Measurements from ENCODE around the gene FBXW7.

Gene FBXW7

GRCh38 chr4:152294331-152294730 is 241.6 kb downstream of the FBXW7 start:
- H3K4me3 ChIP-seq (ENCODE audit: low read length), result no peak overlapping the region
- no peaks in the 10 kb centered on the region for H3K36me3 ChIP-seq (ENCODE audit: control insufficient read depth, insufficient read depth, low read length)
- H3K27ac ChIP-seq (ENCODE audit: low read depth, low read length), result no peak overlapping the region
- H3K27me3 ChIP-seq (ENCODE audit: control insufficient read depth, insufficient read depth, low read length), result no peaks in the 10 kb centered on the region
- H3K9ac ChIP-seq (ENCODE audit: low read length), result no peak overlapping the region
- H3K4me1 ChIP-seq (ENCODE audit: control insufficient read depth, insufficient read depth, low read length), result no peaks in the 10 kb centered on the region

GRCh38 chr4:152293527-152293926 is 242.4 kb downstream of the FBXW7 start:
- no peak overlapping the region for H3K9ac ChIP-seq (ENCODE audit: low read length)
- no peak overlapping the region for H3K4me3 ChIP-seq (ENCODE audit: low read length)
- no peaks in the 10 kb centered on the region for H3K27me3 ChIP-seq (ENCODE audit: control insufficient read depth, insufficient read depth, low read length)
- H3K27ac ChIP-seq (ENCODE audit: low read depth, low read length), result no peak overlapping the region
- no peaks in the 10 kb centered on the region for H3K36me3 ChIP-seq (ENCODE audit: control insufficient read depth, insufficient read depth, low read length)
- H3K4me1 ChIP-seq (ENCODE audit: control insufficient read depth, insufficient read depth, low read length), result no peaks in the 10 kb centered on the region

GRCh38 chr4:152290366-152290921 is 245.4 kb downstream of the FBXW7 start:
- Histone ChIP-seq H3K4me3 (ENCODE audit: low read length) (no peak overlapping the region), H3K27me3 (ENCODE audit: control insufficient read depth, insufficient read depth, low read length) (no peaks in the 10 kb centered on the region), H3K4me1 (ENCODE audit: control insufficient read depth, insufficient read depth, low read length) (no peaks in the 10 kb centered on the region), H3K9ac (ENCODE audit: low read length) (no peak overlapping the region), H3K36me3 (ENCODE audit: control insufficient read depth, insufficient read depth, low read length) (no peaks in the 10 kb centered on the region), H3K27ac (ENCODE audit: low read depth, low read length) (no peak overlapping the region)

- Histone ChIP-seq H3K4me1 (ENCODE audit: control insufficient read depth, insufficient read depth, low read length) (no peaks in the 10 kb centered on the region), H3K27me3 (ENCODE audit: control insufficient read depth, insufficient read depth, low read length) (no peaks in the 10 kb centered on the region), H3K4me3 (ENCODE audit: low read length) (no peak overlapping the region), H3K36me3 (ENCODE audit: control insufficient read depth, insufficient read depth, low read length) (no peaks in the 10 kb centered on the region), H3K9ac (ENCODE audit: low read length) (no peak overlapping the region), H3K27ac (ENCODE audit: low read depth, low read length) (no peak overlapping the region)
Observed at GRCh38 chr4:152289941-152290340, 246.0 kb downstream of the FBXW7 start.

- Histone ChIP-seq H3K9ac (ENCODE audit: low read length) (no peak overlapping the region), H3K27ac (ENCODE audit: low read depth, low read length) (no peak overlapping the region), H3K4me1 (ENCODE audit: control insufficient read depth, insufficient read depth, low read length) (no peaks in the 10 kb centered on the region), H3K27me3 (ENCODE audit: control insufficient read depth, insufficient read depth, low read length) (no peaks in the 10 kb centered on the region), H3K4me3 (ENCODE audit: low read length) (no peak overlapping the region), H3K36me3 (ENCODE audit: control insufficient read depth, insufficient read depth, low read length) (no peaks in the 10 kb centered on the region)
Observed at GRCh38 chr4:152289541-152289940, 246.4 kb downstream of the FBXW7 start.

GRCh38 chr4:152283801-152284470 is 252.0 kb downstream of the FBXW7 start:
- Histone ChIP-seq H3K27me3 (ENCODE audit: control insufficient read depth, insufficient read depth, low read length) (no peaks in the 10 kb centered on the region), H3K27ac (ENCODE audit: low read depth, low read length) (no peak overlapping the region), H3K4me3 (ENCODE audit: low read length) (no peak overlapping the region), H3K4me1 (ENCODE audit: control insufficient read depth, insufficient read depth, low read length) (no peaks in the 10 kb centered on the region), H3K9ac (ENCODE audit: low read length) (no peak overlapping the region), H3K36me3 (ENCODE audit: control insufficient read depth, insufficient read depth, low read length) (no peaks in the 10 kb centered on the region)

- Histone ChIP-seq H3K36me3 (ENCODE audit: control insufficient read depth, insufficient read depth, low read length) (no peaks in the 10 kb centered on the region), H3K4me3 (ENCODE audit: low read length) (no peak overlapping the region), H3K4me1 (ENCODE audit: control insufficient read depth, insufficient read depth, low read length) (no peaks in the 10 kb centered on the region), H3K27ac (ENCODE audit: low read depth, low read length) (no peak overlapping the region), H3K27me3 (ENCODE audit: control insufficient read depth, insufficient read depth, low read length) (no peaks in the 10 kb centered on the region), H3K9ac (ENCODE audit: low read length) (no peak overlapping the region)
Observed at GRCh38 chr4:152281822-152282221, 254.1 kb downstream of the FBXW7 start.

- no peak overlapping the region for H3K27ac ChIP-seq (ENCODE audit: low read depth, low read length)
- no peak overlapping the region for H3K4me3 ChIP-seq (ENCODE audit: low read length)
- H3K4me1 ChIP-seq (ENCODE audit: control insufficient read depth, insufficient read depth, low read length), result no peaks in the 10 kb centered on the region
- H3K36me3 ChIP-seq (ENCODE audit: control insufficient read depth, insufficient read depth, low read length), result no peaks in the 10 kb centered on the region
- H3K27me3 ChIP-seq (ENCODE audit: control insufficient read depth, insufficient read depth, low read length), result no peaks in the 10 kb centered on the region
- no peak overlapping the region for H3K9ac ChIP-seq (ENCODE audit: low read length)
Observed at GRCh38 chr4:152281211-152281610, 254.7 kb downstream of the FBXW7 start.

- Histone ChIP-seq H3K4me3 (ENCODE audit: low read length) (no peak overlapping the region), H3K9ac (ENCODE audit: low read length) (no peak overlapping the region), H3K27ac (ENCODE audit: low read depth, low read length) (no peak overlapping the region), H3K27me3 (ENCODE audit: control insufficient read depth, insufficient read depth, low read length) (no peaks in the 10 kb centered on the region), H3K4me1 (ENCODE audit: control insufficient read depth, insufficient read depth, low read length) (no peaks in the 10 kb centered on the region), H3K36me3 (ENCODE audit: control insufficient read depth, insufficient read depth, low read length) (no peaks in the 10 kb centered on the region)
Observed at GRCh38 chr4:152279234-152279566, 256.7 kb downstream of the FBXW7 start.

GRCh38 chr4:152278505-152279233 is 257.2 kb downstream of the FBXW7 start:
- Histone ChIP-seq H3K4me1 (ENCODE audit: control insufficient read depth, insufficient read depth, low read length) (no peaks in the 10 kb centered on the region), H3K4me3 (ENCODE audit: low read length) (no peak overlapping the region), H3K27me3 (ENCODE audit: control insufficient read depth, insufficient read depth, low read length) (no peaks in the 10 kb centered on the region), H3K36me3 (ENCODE audit: control insufficient read depth, insufficient read depth, low read length) (no peaks in the 10 kb centered on the region), H3K9ac (ENCODE audit: low read length) (no peak overlapping the region), H3K27ac (ENCODE audit: low read depth, low read length) (no peak overlapping the region)

GRCh38 chr4:152278172-152278504 is 257.8 kb downstream of the FBXW7 start:
- Histone ChIP-seq H3K4me3 (ENCODE audit: low read length) (no peak overlapping the region), H3K4me1 (ENCODE audit: control insufficient read depth, insufficient read depth, low read length) (no peaks in the 10 kb centered on the region), H3K27ac (ENCODE audit: low read depth, low read length) (no peak overlapping the region), H3K36me3 (ENCODE audit: control insufficient read depth, insufficient read depth, low read length) (no peaks in the 10 kb centered on the region), H3K27me3 (ENCODE audit: control insufficient read depth, insufficient read depth, low read length) (no peaks in the 10 kb centered on the region), H3K9ac (ENCODE audit: low read length) (no peak overlapping the region)

- Histone ChIP-seq H3K4me1 (ENCODE audit: control insufficient read depth, insufficient read depth, low read length) (no peaks in the 10 kb centered on the region), H3K27me3 (ENCODE audit: control insufficient read depth, insufficient read depth, low read length) (no peaks in the 10 kb centered on the region), H3K27ac (ENCODE audit: low read depth, low read length) (no peak overlapping the region), H3K9ac (ENCODE audit: low read length) (no peak overlapping the region), H3K4me3 (ENCODE audit: low read length) (no peak overlapping the region), H3K36me3 (ENCODE audit: control insufficient read depth, insufficient read depth, low read length) (no peaks in the 10 kb centered on the region)
Observed at GRCh38 chr4:152277333-152277732, 258.6 kb downstream of the FBXW7 start.

GRCh38 chr4:152273343-152273742 is 262.5 kb downstream of the FBXW7 start:
- Histone ChIP-seq H3K27ac (ENCODE audit: low read depth, low read length) (no peak overlapping the region), H3K4me3 (ENCODE audit: low read length) (no peak overlapping the region), H3K9ac (ENCODE audit: low read length) (no peak overlapping the region), H3K4me1 (ENCODE audit: control insufficient read depth, insufficient read depth, low read length) (no peaks in the 10 kb centered on the region), H3K36me3 (ENCODE audit: control insufficient read depth, insufficient read depth, low read length) (no peaks in the 10 kb centered on the region), H3K27me3 (ENCODE audit: control insufficient read depth, insufficient read depth, low read length) (no peaks in the 10 kb centered on the region)

Data from rectal smooth muscle tissue (tissue), 1 donor.